Measurements from ENCODE around the gene PLCB4.

PLCB4 gene

GRCh38 chr20:9070304-9070703 is 1.4 kb downstream of the PLCB4 start:
- no peak for DNase-seq (ENCODE audit: low read depth in 1 of 2, low spot score in 1 of 2)
- peaks cover 27% of the 10 kb centered on the region for H3K27me3 ChIP-seq (ENCODE audit: insufficient read depth, poor library complexity, severe bottlenecking)
- H3K27ac ChIP-seq (replicated peaks) = no peak overlapping the region

GRCh38 chr20:9071976-9072726 is 3.3 kb downstream of the PLCB4 start:
- TF ChIP-seq CTCF (IDR thresholded peaks at IDR 0.05; ENCODE audit: insufficient read depth, low read length) (no peak), POLR2AphosphoS5 (IDR thresholded peaks at IDR 0.05; ENCODE audit: low read depth) (no peak), GABPA (IDR thresholded peaks at IDR 0.05; ENCODE audit: low read depth) (no peak), REST (IDR thresholded peaks at IDR 0.05; ENCODE audit: insufficient replicate concordance, low read depth) (no peak), SPI1 (IDR thresholded peaks at IDR 0.05; ENCODE audit: borderline replicate concordance, low read depth) (no peak)
- DNase-seq (ENCODE audit: low read depth in 1 of 2, low spot score in 1 of 2) = no peak
- peaks cover 24% of the 10 kb centered on the region for H3K27me3 ChIP-seq (ENCODE audit: insufficient read depth, poor library complexity, severe bottlenecking)
- H3K4me3 ChIP-seq (replicated peaks; ENCODE audit: insufficient read depth, low read length) = no peak overlapping the region
- H3K27ac ChIP-seq (replicated peaks) = no peak overlapping the region

More at GRCh38 chr20:9070304-9070703, 1.4 kb downstream of the PLCB4 start:
- no peak for TF ChIP-seq CTCF (IDR thresholded peaks at IDR 0.05; ENCODE audit: insufficient read depth, low read length)
- TF ChIP-seq POLR2AphosphoS5 (IDR thresholded peaks at IDR 0.05; ENCODE audit: low read depth) = no peak
- no peak for TF ChIP-seq GABPA (IDR thresholded peaks at IDR 0.05; ENCODE audit: low read depth)
- TF ChIP-seq SPI1 (IDR thresholded peaks at IDR 0.05; ENCODE audit: borderline replicate concordance, low read depth) = no peak
- no peak overlapping the region for H3K4me3 ChIP-seq (replicated peaks; ENCODE audit: insufficient read depth, low read length)

- Histone ChIP-seq H3K27me3 (ENCODE audit: insufficient read depth, poor library complexity, severe bottlenecking) (peaks cover 17% of the 10 kb centered on the region), H3K4me3 (replicated peaks; ENCODE audit: insufficient read depth, low read length) (no peak overlapping the region), H3K27ac (replicated peaks) (no peak overlapping the region)
- TF ChIP-seq SPI1 (IDR thresholded peaks at IDR 0.05; ENCODE audit: borderline replicate concordance, low read depth) = no peak
- no peak for TF ChIP-seq POLR2AphosphoS5 (IDR thresholded peaks at IDR 0.05; ENCODE audit: low read depth)
- TF ChIP-seq REST (IDR thresholded peaks at IDR 0.05; ENCODE audit: insufficient replicate concordance, low read depth) = no peak
- TF ChIP-seq CTCF (IDR thresholded peaks at IDR 0.05; ENCODE audit: insufficient read depth, low read length) = no peak
- no peak for TF ChIP-seq GABPA (IDR thresholded peaks at IDR 0.05; ENCODE audit: low read depth)
- no peak for DNase-seq (ENCODE audit: low read depth in 1 of 2, low spot score in 1 of 2)
These were observed 4.1 kb downstream of the PLCB4 start for GRCh38 chr20:9072861-9073500.
